Measurements from ENCODE around the gene FRMPD2. TPM values are rescaled to one million over a fixed set of nuclear protein-coding genes. Genes with fewer than 3 reads are reported as not detected.
"Not testable (repeated sequence)": the region's sequence is repeated elsewhere in the genome, so short reads cannot be mapped to it uniquely, and the experiment has no call there.

FRMPD2 gene
- polyA plus RNA-seq, 10 donors = 0.08 to 0.39 (median 0.18) TPM; not detected in 2

DNA sequence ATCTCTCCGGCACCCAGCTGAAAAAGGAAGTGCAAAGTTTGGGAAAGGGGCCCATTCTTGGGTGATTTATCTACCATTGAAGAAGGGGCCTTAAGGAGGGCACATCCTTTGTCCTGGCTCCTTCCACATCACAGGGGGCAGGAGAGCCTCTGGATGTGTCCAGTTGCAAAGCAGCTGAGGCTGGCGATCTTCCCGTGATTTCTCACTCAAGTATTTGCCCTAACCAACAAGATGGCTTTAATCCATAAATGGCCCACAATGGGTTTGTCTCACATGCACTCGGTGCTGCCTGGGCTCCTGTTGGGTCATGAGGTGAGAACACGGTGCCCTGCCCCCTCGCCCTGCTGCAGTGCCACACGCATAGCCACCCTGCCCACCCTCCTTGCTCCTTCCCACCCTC lies 14.2 kb upstream of the FRMPD2 start:
- no peak for DNase-seq

DNA sequence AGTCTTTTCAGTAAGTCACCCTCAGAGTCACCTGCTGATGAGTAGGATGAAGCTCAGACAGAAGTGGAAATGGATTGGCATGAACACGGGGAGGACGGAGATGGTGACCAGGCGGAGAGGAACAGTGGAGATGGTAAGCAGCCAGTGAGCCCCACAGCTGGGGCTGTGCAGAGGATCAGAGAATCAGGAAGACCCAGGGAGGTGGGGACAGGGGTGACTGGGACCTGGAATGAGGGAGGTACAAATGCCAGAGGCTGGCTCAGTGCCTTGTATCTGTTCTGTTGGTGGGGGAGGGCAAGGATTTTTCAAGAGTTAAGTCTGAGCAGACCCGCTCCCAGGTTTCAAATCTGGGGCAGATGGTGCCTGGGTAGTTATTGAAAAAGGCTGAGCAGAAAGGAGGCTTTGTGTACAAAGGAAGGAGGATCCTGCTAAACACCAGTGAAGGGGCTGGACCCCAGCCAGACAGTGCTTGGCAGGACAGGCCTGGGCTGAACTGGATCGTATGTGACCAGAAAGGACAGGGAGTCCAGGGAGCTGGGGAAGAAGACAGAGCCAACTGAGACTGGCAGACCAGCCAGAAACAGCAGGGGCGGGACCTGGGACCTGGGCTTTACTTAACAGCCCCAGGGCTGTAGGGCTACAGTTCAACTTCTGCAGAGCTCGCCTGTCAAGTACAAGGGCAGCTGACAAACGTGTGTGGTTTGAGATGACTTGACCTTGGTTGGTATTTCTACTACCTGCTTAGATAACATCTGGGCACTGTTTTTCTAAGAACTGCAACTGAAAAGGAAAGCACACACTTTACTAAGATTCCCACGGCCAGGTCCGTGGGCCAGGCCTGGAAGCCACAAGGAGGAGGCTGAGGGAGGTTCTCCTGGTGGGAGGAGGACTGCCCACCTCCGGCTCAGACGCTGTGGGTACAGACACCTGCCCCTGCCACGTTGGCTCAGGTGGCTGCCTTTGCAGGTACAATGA lies 13.2 kb upstream of the FRMPD2 start:
- DNase-seq = peak in 2 of 3 donors; percentile 45 to 47

DNA sequence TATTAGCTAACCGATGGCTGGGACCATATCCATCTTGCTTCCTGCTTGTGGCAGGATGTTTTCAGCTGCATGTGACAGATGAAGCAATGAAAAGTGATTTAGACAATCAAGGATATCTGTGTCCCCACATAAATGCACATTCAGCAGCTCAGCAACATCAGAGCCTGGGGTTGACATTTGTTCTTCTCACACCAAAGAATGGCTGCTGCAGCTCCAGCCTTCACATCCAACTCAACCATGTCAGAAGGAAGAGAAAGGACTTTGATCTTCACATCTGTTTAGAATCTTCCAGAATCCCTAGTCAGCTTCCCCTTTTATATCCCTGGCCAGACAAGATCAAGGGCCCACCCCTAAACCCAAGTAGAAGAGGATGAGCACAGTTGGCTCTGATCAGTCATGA lies 11.9 kb upstream of the FRMPD2 start:
- DNase-seq = no peak

DNA sequence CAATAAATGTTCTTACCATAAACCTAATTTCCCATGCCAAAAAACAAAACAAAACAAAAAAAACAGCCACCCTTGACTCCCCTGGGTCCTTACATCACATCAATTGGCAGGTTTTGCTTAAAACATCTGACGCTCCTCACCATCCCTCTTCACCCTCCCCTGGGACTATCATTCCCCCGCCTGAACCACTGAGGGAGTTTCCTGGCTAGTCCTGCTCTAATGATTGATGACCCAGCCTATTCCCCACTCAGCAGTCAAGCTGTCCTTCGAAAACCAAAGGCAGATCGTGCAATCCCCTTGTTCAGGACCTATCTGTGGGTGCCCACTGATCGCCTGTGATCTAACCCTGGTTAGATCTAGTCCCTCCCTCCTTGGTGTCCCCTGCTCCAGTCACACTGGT lies 11.2 kb upstream of the FRMPD2 start:
- DNase-seq = no peak

DNA sequence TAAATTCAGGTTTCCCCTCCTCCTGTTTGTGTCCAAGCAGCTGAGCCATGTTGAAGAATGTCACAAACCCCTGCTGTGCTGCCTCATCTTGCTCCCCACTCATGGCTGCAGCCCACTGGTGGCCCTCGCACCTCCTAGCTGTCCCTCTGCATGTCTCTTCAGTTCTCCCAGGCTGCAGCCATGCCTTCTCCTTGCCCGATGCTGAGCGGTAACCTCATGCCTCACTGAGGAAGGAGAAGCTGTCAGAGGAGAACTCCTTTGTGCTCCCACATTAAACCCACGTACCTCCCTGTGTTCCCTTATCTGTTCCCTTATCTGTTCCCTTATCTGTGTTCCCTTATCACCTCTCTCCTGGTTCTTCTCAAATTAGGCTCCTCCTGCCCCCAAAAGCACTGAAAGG lies 10.3 kb upstream of the FRMPD2 start:
- DNase-seq = no peak

DNA sequence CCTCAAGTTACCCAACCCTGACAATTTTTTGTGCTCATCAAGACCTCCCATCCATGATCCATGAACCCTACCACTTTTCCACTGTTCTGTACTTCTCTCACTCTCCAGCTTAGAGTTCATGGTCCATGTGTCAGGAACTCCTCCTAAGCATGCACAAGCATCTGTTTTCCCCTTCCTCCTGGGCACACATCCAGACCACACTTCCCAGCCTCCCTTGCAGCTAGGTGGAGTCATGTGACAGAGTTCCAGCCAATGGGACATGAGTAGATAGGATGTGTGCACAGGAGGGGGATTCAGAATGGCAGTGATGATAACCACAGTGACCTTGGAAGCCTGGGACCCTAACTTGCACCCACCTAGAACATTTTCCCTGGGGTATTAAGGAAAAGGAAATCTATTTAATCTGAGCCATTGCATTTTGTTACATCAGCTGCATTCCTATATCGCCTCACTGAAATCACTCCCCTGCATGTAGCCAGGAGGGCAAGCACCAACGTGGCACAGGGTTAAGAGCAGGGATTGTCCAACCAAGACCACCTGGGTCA lies 9.6 kb upstream of the FRMPD2 start:
- no peak for DNase-seq

DNA sequence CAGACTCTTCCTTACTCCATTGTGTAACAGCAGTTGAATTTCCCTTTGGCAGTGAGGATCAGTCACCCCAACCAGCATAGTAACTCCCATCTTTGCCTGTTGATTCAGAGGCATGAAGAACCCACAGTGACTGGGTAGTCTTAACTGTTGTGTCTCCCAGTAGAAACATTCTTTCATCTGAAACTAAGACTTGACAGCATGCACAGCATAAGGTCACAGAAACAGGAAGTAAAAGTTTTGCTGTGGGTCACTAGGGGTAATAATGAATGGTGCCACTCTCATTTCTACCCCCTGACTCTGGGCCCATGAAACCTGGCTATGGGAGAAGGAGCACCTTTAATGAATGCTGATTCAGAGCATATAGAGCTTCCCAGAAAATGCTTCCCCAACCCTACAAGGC lies 8.3 kb upstream of the FRMPD2 start:
- DNase-seq = no peak

DNA sequence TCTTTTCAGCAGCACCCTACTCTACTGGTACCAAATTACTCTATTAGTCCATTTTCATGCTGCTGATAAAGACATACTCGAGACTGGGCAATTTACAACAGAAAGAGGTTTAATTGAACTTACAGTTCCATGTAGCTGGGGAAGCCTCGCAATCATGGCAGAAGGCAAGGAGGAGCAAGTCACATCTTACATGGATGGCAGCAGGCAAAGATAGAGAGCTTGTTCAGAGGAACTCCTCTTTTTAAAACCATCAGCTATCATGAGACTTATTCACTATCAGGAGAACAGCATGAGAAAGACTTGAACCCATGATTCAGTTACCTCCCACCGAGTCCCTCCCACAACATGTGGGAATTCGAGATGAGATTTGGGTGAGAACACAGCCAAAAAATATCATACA lies 7.2 kb upstream of the FRMPD2 start:
- not testable (repeated sequence) for DNase-seq

DNA sequence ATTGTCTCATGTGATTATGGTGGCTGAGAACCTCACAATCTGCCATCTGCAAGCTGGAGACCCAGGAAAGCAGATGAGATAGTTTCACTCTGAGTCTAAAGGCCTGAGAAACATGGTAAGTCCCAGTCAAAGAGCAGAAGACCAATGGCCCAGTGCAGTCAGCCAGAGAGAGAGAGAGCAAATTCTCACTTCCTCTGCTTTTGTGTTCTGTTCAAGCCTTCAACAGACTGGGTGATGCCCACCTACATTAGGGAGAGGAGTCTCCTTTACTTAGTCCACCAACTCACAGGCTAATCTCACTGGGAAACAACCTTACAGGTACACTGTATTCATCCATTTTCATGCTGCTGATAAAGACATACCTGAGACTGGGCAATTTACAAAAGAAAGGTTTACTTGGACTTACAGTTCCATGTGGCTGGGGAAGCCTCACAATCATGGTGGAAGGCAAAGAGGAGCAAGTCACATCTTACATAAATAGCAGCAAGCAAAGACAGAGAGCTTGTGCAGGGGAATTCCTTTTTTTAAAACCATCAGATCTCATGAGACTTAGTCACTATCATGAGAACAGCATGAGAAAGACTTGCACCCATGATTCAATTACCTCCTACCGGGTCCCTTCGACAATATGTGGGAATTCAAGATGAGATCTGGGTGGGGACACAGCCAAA lies 4.7 kb upstream of the FRMPD2 start:
- DNase-seq = no peak

DNA sequence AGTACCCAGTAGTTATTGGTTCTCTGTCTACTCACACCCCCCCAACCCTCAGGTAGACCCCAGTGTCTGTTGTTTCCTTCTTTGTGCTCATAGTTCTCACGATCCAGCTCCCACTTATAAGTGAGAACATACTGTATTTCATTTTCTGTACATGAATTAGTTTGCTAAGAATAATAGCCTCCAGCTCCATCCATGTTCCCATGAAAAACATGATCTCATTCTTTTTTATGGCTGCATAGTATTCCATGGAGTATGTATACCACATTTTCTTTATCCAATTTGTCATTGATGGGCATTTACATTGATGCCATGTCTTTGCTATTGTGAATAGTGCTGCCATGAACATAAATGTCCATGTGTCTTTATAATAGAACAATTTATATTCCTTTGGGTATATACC lies 2.6 kb upstream of the FRMPD2 start:
- no peak for DNase-seq

DNA sequence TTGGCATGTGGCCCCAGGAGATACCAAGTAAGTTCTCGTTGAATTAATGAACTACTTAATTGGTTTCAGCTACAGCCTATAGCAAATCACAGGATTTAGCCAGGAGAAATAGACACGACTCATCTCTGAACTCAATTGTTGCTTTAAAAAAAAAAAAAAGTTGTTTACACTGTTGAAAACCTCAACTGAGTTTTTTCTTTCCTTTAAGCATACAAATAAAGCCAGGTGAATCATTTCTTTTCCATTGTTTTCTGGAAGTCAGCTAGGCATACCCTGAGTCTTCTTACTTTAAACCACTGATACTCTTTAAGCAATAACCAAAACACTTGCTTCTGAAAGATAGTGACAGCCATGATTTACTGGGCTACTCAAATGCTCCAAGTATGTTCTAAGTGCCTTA lies 755 bp downstream of the FRMPD2 start:
- DNase-seq = no peak

DNA sequence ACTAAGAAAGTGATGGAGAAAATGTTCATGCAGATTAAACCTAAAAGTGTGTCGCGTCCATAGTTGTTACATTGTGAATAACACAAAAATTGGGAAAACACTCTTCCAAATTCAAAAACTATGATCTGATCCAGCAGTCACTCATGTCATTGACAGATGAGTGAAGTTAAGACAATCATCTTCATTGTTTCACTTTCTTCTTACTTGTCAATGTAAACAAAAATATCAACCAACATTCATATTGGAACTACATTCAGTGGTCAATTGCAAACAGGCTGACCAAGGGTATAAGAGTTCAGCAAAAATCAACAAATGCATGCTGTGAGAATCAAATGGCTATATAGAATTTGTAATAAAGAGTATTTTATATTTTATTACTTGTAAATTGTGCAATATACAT lies 1.8 kb downstream of the FRMPD2 start:
- no peak for DNase-seq

DNA sequence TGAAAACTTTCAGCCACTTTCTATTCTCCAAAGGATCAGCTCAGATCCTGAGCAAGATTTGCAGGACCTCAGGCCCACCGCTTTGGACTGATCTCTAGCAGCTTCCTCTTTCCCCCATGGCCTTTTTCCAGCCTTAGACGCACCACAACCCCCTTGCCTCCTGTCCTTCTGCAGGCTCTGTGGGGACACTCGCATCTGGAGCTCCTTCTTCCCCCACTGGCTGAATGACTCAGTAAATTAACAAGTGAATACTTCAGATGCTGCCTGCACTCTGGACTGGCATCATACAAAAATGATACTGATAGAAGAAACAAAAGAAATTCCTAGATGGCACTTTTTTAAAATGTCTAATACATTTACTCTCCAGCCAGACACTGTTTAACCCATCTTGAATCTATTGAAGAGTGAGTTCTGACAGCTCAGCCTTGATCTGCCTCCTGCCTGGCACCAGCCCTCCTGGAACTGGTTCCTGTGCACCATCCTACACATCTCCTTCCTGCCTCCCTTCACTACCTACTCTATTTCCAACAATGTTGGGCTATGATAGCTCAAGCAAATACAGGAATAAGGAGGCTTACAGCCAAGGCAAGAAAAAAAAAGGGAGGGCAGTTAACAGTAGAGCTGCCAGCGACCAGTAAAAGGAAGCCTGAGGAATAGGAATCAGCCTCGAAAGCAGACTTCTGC lies 3.3 kb downstream of the FRMPD2 start:
- peak in 1 of 3 donors; percentile 3 for DNase-seq

DNA sequence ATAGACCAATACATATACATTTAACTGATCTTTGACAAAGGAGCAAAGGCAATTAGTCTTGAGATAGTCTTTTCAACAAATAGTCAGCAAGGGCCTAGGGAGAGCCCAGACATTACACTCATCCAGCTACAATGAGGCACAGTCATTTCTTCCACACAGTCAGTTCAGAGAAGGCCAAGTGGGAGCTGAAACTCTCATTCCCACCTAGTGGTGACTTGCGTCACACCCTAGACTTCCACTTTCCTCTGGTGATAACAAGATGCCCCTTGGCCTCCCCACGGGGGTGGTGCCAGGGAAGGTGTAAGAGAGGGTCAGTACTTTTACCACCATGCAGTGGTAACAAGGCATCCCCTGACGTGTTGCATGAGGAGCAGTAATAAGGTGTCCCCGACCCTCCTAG lies 8.0 kb downstream of the FRMPD2 start:
- no peak for DNase-seq

DNA sequence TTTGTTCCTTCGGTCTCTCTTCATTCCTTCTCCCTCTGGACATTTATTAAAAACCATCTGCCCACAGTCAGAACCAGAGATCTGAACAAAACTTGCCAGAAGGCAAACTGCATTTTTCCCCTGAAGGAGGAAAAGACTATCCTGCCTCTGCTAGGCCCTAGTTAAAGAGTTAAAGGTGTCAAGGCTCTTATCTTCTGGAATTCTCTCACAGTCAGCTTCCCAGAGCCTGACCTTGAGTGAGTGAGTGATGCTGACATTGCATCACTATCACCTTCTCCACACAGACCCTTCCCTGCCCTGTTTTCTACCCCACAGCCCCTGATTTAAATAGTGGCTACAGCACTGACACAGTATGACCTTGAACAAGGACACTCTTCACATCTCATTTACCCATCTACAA lies 16.4 kb downstream of the FRMPD2 start:
- DNase-seq = no peak

DNA sequence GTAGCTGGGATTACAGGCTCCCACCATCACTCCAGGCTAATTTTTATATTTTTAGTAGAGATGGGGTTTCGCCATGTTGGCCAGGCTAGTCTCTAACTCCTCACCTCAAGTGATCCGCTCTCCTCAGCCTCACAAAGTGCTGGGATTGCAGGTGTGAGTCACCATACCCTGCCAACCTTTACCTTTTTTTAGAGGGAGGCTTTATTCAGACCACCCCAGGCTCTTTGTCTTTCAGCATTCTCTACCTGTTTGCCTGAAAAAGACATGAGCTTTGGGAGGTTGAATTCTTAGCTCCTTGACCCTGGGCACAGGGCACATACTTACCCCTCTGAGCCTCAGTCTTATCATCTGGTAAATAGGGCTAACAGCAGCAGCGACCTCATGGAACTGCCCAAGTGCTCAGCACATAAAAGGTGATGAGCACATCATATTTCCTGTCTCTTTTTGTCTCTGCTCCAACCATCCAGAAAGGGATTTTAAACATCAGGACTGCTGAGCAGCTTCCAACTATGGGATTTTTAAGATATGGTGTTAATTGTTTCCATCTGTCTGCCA lies 17.0 kb downstream of the FRMPD2 start:
- no peak for DNase-seq

DNA sequence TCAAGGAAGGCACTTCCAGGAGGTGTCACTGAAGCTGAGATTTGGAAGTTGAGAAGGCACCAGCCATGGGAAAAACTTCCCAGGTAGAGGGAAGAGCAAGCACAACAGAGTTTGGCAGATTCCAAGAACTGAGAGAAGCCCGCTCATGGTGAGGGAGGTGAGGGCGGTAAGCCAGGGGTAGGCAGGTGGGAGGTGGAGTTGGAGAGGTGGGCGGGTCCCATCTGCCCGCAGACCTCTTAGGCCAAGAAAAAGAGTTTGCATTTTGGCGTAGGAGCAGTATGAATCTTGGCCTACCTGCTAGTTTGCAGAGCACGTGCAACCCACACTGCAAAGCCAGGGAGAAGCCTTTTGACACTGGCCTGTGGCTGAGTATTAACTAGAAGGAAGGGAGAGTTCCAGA lies 18.8 kb downstream of the FRMPD2 start:
- no peak for DNase-seq

DNA sequence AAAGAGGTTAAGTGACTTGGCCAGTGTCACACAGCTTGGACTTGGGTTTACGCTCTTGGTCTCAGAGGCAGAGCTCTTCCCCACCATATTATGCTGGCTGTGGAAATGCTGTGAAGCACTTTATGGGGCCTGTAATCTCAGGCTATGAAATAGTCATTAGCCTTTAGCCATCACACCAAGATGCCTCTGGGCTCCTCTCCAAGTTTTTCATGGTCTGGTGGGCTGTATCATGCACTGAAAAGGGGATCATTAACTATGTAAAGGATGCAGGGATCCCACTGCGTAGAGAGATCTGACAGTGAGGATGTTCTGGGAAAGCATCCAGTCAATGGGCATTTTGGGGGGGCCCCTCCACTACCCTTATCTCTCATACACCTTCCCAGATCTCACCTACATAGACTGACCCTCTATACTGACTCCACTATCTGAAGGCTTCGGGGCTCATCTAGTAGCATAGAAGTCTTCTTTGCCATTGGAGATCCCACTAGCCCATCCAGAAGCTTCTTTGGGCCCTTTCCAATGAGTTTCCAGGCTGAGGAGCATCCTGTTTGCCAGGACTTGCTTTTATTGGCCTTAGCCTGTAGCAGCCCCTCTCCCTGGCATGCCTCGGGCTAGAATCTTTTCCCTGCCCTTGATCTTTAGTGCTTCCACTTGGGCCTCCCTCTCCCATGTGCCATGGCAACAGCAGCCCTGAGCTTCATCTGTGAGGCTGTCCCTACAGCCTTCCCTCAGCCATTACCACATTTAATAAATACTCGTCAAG lies 19.6 kb downstream of the FRMPD2 start:
- DNase-seq = no peak

DNA sequence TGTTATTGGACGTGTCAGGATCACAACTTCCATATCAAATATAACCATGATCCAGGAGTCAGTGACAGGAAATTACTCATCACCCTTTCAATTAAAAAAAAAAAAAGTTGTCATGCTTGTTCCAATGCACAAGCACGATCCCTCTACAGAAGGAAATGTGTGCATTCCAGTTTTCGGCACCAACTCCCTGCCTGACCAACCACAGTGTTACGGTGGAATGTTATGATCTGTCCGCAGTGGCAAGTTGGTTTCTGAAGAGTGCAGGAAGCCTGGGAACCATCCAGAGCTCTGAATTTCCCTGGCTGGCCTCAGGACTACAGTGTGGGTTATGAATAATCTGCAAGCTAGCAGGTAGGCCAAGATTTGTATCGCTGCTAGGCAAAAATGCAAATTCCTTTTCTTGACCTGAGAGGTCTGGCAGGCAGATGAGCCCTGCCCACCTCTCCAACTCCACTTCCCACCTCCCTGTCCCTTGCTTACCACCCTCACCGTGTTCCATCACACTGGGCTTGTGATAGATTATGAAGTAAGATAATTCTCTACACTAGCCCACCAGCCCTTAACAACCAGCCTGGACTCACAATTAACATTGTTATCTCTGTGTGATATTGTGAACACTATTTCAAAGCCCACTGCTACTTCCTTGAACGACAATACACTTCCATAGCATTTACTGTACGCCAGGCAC lies 20.4 kb downstream of the FRMPD2 start:
- DNase-seq = peak in 1 of 3 donors; percentile 8

DNA sequence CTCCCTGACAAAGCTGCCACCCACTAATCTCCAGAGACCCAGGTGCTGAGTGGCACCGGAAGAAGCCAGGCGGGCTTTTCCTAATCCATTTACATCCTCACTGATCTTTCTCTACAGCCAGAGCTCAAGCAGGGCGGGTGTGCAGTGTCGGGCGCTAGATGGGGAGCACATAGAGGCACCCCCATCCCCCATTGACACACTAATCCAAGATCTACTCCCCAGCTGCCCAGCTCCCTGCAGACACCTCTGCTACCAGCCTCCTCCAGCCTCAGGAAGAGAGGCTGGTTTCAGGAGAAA lies 22.2 kb downstream of the FRMPD2 start:
- DNase-seq = no peak
